Prostate gland (tissue), 2 donors: ENCODE data around the gene XDH. TPM values are rescaled to one million over a fixed set of nuclear protein-coding genes. Genes with fewer than 3 reads are reported as not detected.

ENCODE experiments used
- DNase-seq: peaks from one replicate; pipeline ENCODE4 v3.0.0-alpha.2; 2019; ENCODE audit warnings: low spot score
- H3K27ac ChIP-seq, 2 donors: fragments of 200-600 bp; sonication (generic); 2 replicates each; pipeline ENCODE4 v1.5.1; 2017 to 2019
- H3K27me3 ChIP-seq: fragments of 200-600 bp; sonication (generic); replicated peaks from 2 replicates; pipeline ENCODE4 v1.5.1; 2019; ENCODE audit not compliant: insufficient read depth
- H3K36me3 ChIP-seq, 2 donors: fragments of 200-600 bp; sonication (generic); 1 replicate in 1 of 2; 2 replicates in 1 of 2; pipeline versions ENCODE4 v1.5.1 to v1.8.1; 2017 to 2019
- H3K4me1 ChIP-seq: fragments of 200-600 bp; sonication (generic); replicated peaks from 2 replicates; pipeline ENCODE4 v1.5.1; 2019
- H3K4me3 ChIP-seq, 2 donors: fragments of 200-600 bp; sonication (generic); 2 replicates each; pipeline ENCODE4 v1.5.1; 2017 to 2019
- H3K9me3 ChIP-seq: fragments of 200-600 bp; sonication (generic); 2 replicates; pipeline ENCODE4 v1.5.1; 2017
- POLR2A ChIP-seq: fragments of 450-650 bp; IDR thresholded peaks from one replicate; pipeline ENCODE4 v1.6.1; 2016; ENCODE audit warnings: antibody characterized with exemption, mild to moderate bottlenecking
- POLR2AphosphoS5 ChIP-seq: sonication (generic); formaldehyde crosslinking; IDR thresholded peaks from one replicate; pipeline ENCODE4 v1.6.1; 2017; ENCODE audit warnings: antibody characterized with exemption
- WGBS: methylation state at CpG from one replicate; pipeline ENCODE4 v1.1.5; 2018; 5-methylcytosine and 5-hydroxymethylcytosine counted together
- intact Hi-C: fragments of 100-400 bp; cut with DNase I; formaldehyde crosslinking; loops from one replicate; pipeline ENCODE4 v1.14.2; 2022
- total RNA-seq, 2 donors: library from RNA; depleted of rRNA; stranded (reverse); fragments of >200 nt; gene quantifications; one replicate each; pipeline ENCODE4 v1.1.0, GENCODE V29; 2016
- TF ChIP-seq, protein P1 (sequence below), 4 experiments: fragments of 200-600 bp in 2 of 4; fragments of 450-650 bp in 2 of 4; sonication (generic) in 2 of 4; IDR thresholded peaks; 1 replicate in 3 of 4; 2 replicates in 1 of 4; pipeline ENCODE4 v1.5.1; 2016 to 2019; ENCODE audit warnings: antibody characterized with exemption in 4 of 4, mild to moderate bottlenecking in 2 of 4, moderate library complexity in 2 of 4

XDH gene
- total RNA-seq, 2 donors from 2014 or later = 1.2 to 2.5 TPM

DNA sequence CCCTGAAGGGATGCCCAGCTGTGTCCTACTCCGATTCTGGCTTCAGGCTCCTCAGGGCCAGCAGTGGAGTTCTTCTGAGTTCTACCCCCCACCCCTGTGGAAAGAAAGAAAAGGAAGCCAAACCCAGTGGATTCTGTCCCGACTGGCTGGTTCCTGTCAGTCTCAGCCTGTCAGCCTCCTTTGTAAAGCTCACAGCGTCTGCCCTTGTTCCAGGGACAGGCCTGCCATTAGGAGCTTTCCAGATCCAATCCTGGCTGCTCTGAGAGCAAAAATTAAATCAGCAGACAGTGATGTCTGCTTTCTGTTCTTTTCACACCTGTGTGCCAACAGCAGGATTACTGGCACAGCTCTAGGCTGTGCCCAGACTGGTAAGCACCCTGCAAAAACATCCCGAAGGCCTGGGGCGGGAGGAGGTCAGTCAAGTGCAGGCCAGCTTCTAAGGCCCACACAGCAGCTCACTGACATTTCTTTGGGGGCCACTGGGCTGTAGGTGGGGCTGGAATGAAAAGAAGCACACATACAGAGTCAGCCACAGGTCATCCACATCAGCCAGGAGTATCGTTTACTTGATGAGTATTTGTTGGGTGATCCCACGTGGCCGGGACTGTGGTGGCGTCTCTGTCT lies 111.5 kb downstream of the XDH start:
- peak overlapping the region; percentile 50 to 74 for H3K27ac ChIP-seq

DNA sequence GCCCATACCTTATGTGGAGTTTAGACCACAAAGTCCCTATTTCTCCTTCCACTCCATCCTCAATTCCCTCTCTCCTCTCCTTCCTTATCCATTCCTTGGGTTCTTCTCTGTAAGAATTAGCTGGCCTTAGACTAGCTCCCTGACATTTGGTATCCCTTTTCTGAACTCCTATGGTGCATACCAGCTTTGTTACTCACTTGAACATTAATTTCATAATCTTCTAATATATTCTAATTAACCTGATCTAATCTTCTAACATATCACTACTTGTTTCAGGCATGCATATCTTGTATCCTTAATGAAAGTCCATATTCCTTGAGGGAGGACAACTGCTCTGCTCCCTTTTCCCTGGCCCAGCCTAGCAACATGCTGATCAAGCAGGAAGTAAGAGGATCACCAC lies 114.2 kb downstream of the XDH start:
- intact Hi-C loops = no loop called here
- H3K36me3 ChIP-seq = no peaks in the 10 kb centered on the region
- no peak for DNase-seq
- no peak overlapping the region for H3K27ac ChIP-seq
- no peaks in the 10 kb centered on the region for H3K4me1 ChIP-seq
- no peaks in the 10 kb centered on the region for H3K27me3 ChIP-seq
- H3K4me3 ChIP-seq = no peak overlapping the region
- TF ChIP-seq, protein P1, sequence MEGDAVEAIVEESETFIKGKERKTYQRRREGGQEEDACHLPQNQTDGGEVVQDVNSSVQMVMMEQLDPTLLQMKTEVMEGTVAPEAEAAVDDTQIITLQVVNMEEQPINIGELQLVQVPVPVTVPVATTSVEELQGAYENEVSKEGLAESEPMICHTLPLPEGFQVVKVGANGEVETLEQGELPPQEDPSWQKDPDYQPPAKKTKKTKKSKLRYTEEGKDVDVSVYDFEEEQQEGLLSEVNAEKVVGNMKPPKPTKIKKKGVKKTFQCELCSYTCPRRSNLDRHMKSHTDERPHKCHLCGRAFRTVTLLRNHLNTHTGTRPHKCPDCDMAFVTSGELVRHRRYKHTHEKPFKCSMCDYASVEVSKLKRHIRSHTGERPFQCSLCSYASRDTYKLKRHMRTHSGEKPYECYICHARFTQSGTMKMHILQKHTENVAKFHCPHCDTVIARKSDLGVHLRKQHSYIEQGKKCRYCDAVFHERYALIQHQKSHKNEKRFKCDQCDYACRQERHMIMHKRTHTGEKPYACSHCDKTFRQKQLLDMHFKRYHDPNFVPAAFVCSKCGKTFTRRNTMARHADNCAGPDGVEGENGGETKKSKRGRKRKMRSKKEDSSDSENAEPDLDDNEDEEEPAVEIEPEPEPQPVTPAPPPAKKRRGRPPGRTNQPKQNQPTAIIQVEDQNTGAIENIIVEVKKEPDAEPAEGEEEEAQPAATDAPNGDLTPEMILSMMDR (IDR thresholded peaks at IDR 0.05) = no peak
- TF ChIP-seq POLR2AphosphoS5 (no peak), POLR2A (no peak)
- H3K9me3 ChIP-seq = no peaks in the 10 kb centered on the region

More for the DNA sequence above, 111.5 kb downstream of the XDH start:
- H3K4me3 ChIP-seq = no peak overlapping the region
- no peaks in the 10 kb centered on the region for H3K4me1 ChIP-seq
- H3K27me3 ChIP-seq = no peaks in the 10 kb centered on the region
- no peaks in the 10 kb centered on the region for H3K9me3 ChIP-seq
- WGBS = 44% methylated on average over 9 of the region's 9 CpGs
- no peaks in the 10 kb centered on the region for H3K36me3 ChIP-seq
- DNase-seq = peak; percentile 75
- TF ChIP-seq, protein P1 (IDR thresholded peaks at IDR 0.05) = no peak
- TF ChIP-seq POLR2A (no peak), POLR2AphosphoS5 (peak; percentile 63)
- intact Hi-C loops = no loop called here

DNA sequence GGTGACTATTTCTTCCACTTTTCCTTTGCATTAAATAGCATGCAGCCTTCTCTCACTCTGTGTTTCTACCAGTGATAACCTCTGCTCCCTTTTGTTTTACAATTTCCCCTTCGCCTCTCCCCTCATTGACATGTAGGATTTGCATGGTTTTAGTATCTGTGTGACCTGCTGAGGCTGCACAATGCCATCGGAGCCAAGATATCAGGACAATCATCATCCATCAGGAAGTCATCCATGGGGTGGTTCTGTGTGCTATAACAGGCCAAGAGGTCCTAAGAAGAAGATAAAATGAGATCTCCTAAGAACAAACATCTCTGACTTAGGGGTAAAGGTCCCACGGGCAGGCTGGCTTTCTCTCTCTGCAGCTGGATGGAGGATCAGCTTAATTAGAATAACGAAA lies 115.0 kb downstream of the XDH start:
- Histone ChIP-seq H3K4me3 (no peak overlapping the region), H3K36me3 (no peaks in the 10 kb centered on the region), H3K27ac (no peak overlapping the region), H3K9me3 (no peaks in the 10 kb centered on the region), H3K27me3 (no peaks in the 10 kb centered on the region), H3K4me1 (no peaks in the 10 kb centered on the region)
- WGBS = 73% methylated on average over 4 of the region's 4 CpGs
- intact Hi-C loops = no loop called here
- DNase-seq = no peak
- TF ChIP-seq POLR2A = no peak
- TF ChIP-seq, protein P1 (IDR thresholded peaks at IDR 0.05) = no peak

DNA sequence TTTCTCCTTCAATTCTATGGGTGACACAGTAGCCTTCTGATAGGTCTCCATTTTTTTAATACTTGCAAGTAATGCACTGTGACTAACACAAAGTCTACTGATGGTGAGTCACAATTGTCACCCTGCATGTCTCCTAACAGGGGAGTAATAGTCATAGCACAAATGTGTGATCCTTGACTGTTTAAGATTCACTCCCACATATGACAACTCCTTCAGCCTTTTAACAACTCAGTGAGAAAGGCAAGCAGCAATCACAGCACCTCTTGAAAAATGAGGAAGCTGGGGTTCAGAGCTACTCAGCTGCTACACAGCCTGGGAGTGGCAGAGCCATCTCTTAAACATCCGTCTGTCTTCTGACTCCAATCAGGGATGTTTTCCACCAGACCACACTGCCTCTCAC lies 116.8 kb downstream of the XDH start:
- intact Hi-C loops = no loop called here
- no peak for TF ChIP-seq POLR2A
- TF ChIP-seq, protein P1 (IDR thresholded peaks at IDR 0.05) = no peak
- no peaks in the 10 kb centered on the region for H3K4me1 ChIP-seq
- no peaks in the 10 kb centered on the region for H3K9me3 ChIP-seq
- no peak overlapping the region for H3K27ac ChIP-seq
- no peaks in the 10 kb centered on the region for H3K27me3 ChIP-seq
- WGBS = 61% methylated on average over 1 of the region's 1 CpG
- DNase-seq = no peak
- H3K4me3 ChIP-seq = no peak overlapping the region
- no peaks in the 10 kb centered on the region for H3K36me3 ChIP-seq

DNA sequence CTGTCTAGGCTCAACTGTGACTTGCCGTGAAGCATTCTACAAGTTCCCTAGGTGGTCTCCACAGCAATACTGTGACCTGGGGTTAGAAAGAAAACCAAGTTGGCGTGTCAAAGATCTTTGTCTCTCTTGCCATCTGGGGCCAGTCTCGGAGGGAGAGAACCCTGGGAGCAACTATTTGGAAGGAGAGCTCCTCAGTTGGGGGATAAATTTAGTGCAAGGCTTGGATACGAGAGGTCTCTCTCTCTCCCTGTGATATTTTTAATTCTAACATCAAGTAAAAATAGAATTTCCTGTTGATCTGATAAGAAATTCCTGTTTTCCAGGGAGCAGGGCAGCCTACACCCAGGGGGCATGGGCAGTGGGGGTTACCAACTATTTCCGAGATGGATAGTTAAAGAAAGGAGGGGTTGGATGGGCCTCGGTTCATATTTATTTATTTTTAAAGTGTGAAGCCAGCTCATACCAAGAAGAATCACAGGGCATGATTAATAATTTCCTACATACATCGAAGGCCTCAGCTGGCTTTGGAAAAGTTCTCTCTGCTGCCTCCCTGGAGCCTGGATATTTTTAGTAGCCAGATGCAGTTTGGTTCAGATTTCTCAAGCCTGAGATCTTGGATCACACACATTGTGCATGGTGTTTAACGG lies 117.8 kb downstream of the XDH start:
- intact Hi-C loops = no loop called here

More for the DNA sequence above, 117.8 kb downstream of the XDH start:
- WGBS = 54% methylated on average over 8 of the region's 8 CpGs
- Histone ChIP-seq H3K9me3 (no peaks in the 10 kb centered on the region), H3K4me3 (no peak overlapping the region), H3K36me3 (no peaks in the 10 kb centered on the region), H3K27ac (no peak overlapping the region), H3K4me1 (no peaks in the 10 kb centered on the region), H3K27me3 (no peaks in the 10 kb centered on the region)
- DNase-seq = no peak
- no peak for TF ChIP-seq POLR2AphosphoS5
- TF ChIP-seq, protein P1 (IDR thresholded peaks at IDR 0.05) = no peak
- TF ChIP-seq POLR2A = no peak
